EH (cell line): ENCODE data around the gene IHH.

Experiments
- DNase-seq: peaks from one replicate; pipeline ENCODE4 v3.0.0-alpha.2; 2015; ENCODE audit warnings: low read depth

IHH gene

DNA sequence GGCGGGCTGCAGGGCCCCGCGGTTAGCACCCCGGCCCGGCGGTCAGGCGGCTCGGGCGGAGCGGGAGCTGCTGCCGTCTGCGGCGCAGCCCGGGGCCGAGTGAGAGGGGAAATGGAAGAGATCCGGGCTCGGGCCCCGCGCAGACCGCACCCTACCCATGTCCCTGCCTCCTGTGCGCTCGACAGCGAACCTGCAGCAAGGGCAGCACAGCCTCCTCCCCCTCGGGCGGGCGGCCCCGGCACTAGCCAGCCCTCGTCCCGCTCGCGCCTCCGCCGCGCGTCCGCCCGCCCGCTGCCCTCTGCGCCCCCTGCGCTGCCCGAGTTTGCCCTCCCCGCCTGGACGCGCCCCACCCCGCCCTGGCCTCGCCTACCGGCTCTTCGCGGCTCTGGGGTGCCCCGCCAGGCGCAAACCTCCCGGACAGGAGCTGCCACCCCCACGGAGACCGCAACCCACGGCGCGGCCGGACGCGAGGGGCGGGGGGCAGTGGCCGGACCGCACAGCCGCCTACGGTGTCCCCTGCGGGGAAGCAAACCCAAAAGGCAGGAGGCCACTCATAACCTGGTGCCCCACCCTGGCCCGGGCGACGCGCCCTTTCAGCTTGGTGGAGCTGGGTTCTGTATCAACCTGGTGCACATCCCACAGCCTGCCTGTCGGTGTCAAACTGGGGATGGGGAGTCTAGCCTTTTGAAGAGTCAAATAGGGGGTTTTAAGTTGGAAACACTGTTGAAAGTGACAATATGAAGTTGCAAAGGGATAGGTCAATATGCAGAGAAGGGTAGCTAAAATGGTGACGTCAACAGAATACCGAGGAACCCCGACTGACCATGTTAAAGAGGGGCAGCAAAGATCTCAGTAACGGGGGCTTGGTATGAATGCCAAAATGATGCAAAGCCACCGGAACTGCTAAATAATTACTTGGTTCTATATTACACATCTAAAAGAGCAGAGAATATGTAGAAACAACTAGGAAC lies at the start of gene IHH:
IHH (minus strand) TSS at position 101 of the 971 bp plus-strand sequence. CDS start 454 bp downstream, outside the sequence.
- DNase-seq = peak; percentile 19

DNA sequence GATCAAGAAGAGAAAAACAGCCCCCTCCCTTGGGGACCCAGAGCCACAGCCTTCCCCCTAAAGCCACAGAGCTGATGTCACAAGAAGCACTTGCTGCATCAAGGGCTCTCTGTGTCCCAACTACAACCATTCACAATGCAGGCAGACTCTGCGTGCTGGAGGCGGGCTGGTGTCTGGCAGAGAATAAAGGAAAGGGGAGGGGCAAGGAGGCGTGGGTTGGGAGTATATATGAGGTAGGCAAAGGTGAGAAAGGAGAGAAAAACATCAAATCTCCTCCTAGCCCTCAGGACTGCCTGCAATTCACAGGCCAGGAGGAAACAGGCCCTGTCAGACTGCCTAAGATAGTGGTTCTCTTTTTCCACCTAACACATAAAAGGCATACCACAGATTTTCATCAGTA lies 48.8 kb upstream of the IHH start:
- no peak for DNase-seq

DNA sequence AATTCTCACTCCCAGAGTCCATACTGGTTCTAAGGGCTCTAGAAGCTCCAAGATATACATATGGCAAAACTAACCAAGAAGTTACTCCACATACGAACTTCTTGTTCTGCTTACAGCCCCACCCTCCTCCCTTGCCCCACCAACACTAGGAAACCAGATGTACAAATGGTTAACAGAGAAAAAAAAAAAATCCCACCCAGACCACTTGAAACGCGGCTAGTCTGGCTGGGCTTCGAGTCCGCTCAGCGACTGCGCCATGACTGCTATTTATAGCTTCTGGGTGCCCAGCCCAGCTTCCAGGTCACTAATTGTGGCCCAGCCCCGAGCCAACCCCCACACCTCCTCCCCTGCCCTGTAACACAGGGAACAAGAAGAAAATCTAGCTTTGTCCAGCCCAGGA lies 47.0 kb upstream of the IHH start:
- no peak for DNase-seq

DNA sequence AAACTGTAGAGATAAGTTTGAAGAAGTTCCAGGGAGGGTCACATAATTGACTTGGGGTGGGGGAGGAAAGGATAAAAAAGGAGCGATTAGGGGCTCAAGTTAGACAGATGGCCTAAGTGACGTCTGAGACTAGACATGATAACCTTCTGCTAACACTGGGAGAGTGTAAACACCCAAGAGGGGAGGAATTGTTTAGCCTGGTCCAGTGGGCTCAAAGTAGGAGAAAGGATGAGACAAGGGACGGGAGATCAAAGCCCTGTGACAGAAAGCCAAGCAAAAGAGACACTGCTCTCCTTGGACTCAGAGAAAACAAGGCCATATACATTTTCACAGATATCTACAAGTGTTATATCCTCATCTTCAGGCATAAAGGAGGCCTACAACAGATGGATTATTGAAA lies 45.5 kb upstream of the IHH start:
- no peak for DNase-seq

DNA sequence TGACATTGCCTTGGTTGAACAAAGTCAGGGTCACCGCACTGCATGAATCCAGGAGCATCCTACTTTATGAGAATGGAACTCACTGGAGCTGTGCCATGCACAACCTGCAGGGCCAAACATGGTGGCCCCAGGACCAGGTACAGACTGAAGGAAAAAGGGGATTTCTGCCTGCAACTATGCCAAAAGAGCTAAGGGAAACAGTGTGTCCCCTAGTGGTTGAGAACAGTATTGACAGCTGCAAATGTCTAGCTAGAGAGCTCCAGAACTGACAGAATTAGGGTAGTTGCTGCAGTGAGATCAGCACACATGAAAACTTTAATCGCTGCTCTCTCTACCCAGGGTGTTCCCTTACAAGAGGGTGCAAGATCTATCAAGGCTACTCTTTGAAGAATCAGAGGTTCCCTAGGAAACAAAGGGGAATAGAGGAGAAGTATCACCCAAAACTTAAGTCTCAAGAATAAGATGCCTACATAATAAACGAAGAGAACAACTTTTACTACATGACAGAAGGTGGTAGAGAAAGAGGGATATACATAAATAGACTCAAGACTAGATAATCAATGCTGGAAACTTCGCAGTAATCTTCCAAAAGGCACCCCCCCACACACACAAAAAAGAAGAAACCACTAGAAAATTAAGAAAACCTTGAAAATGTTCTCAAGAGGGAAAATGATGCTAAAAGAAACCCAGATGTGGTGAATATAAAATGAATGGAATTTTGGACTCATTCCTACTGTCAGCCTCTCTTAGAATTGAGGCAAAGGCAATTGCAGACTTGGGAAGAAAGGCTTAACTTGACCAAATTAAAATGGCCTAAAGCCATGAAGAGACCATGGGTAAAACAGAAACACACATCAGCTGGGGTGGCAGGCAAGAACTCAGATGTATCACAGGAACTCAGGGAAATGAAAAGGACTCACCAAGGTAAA lies 43.6 kb upstream of the IHH start:
- DNase-seq = peak; percentile 59

DNA sequence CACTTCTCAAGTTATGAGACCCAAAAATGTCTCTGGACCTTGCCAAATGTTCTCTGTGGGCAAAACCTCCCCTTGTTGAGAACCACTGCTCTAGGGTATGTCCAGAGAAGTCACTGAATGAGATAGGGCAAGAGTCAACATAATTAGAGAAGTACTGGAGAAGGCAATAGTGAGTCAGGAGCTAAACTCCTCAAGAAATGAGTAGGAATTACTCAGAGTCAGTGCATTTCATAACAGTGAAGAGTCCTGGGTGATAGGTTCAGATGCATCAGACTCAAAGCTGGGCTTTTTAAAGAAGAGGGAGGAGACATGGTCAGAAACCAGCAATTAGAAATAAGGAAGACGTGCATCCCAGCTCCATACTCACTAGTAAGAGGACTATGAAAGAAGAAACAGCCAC lies 38.6 kb upstream of the IHH start:
- peak; percentile 74 for DNase-seq

DNA sequence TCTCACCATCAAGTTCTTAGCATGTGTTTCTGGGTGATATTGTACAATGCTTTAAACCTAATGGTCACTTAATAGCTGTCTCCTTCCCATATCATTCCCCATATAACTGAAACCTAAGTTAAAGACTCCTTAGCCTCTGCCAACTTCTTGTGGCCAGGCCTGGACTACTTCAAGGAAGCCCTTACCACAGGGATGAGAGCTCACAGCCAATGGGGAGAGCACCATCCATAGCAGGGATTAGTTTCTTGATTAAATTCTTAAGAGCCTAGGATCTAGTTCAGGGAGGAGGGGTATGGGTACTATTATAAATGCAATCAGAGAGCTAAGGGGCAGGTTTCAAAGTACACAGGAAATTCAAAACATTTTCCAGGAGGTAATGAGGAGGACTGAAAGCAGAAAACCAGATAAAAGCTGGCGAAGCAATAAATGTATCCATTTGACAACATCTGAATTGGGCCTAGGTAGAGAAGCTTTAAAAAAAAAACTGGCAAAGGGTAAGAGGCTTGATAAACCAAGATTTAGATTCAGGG lies 34.8 kb upstream of the IHH start:
- no peak for DNase-seq

DNA sequence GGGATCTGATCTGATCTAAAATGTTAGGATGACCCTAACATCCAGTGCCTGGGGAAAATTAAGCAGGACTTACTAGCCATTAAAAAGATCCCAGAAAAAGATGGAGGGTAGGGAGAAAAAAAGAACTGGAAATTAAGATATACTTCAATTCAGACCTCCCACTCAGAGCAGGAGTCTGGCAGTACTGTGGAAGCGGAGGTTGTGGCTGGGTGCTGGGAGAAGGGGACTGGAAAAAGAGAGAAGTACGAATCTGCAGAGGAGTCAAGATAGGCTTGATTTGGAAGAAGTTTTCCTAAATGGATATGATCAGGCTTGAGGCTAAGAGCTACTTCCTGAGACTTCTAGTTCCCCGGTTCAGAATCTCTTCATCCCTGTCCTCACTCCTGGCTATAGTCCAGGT lies 33.5 kb upstream of the IHH start:
- no peak for DNase-seq

DNA sequence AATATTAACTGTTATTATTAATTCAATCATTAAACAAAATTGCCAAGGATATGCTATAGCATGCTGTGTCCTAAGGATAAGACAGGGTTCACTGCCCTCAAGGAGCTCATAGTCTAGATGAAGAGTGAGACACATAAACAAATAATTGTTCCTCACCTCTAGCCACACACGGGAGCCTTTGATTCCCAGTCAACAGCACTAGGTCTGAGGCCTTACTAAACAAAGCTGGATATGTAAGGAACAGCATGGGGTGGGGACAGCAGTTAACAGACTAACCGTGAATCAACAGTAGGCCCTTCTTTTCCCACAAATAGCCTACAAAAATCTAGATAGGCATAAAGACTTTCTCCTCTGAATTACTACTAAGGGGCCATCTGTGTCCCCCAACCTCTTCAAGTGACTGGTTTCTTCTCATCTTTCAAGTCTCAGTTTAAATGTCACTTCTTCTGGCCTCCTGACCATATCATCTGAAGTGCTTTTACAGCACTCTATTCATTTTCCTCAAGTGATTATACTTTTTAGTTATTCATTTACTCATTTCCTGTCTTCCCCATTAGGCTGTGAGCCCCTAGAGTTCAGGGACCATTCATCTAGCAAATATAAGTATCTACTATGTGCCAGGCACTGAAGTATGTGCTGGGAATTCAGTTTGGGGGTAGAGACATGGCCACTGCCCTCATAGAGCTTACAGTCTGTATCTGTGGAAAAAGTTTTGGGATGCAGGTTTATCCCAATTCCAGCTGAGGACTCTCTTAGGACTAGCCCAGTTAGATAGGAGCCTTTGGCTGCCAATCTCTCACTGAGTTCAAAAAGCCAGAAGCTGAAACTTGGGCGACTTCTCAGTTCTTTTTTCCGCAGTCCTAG lies 29.9 kb upstream of the IHH start:
- no peak for DNase-seq

DNA sequence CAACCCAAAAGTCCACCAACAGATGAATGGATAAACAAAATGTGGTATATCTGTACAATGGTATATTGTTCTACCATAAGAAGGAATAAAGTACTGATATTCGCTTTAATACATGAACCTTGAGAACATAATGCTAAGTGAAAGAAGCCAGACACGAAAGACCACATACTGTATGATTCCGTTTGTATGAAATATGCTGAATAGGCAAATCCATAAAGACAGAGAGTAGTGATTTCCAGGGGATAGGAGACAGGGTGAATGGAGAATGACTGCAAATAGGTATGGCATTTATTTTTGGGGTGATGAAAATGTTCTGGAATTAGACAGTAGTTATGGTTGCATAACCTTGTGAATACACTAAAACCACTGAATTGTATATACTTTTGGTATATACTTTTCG lies 28.6 kb upstream of the IHH start:
- no peak for DNase-seq

DNA sequence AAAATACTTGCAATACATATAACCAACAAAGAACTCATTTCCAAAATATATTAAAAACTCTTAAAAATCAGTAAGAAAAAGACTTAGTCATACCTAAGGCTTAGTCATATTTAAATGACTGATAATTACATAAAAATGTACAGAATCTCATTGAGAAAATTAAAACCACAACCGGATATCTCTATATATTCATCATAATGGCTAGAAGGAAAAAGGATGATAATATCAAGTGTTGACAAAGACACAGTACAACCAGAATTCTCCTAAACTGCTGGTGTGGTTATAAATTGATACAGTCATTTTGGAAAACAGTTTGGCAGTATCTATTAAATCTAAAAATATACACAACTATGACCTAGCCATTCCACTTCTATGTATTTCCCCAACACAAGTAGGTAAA lies 27.1 kb upstream of the IHH start:
- DNase-seq = peak; percentile 9

DNA sequence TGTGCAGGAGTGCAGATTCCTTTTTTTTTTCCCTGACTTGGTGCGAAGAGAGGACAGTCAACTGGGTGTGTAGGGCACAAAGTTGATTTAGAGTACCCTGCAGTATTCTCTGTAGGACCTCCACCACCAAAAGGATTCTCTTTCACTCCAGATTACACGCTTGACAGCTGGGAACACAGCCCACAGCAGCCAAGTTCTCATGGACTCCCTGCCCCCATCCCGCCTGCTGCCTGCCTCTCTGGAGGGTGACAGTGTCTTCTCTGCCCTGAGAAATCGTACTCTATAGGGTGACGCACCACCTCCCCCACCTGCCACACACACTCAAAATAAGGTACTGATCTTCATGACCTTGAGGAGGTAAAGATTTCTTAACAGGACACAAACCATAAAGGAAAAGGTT lies 26.6 kb upstream of the IHH start:
- no peak for DNase-seq

DNA sequence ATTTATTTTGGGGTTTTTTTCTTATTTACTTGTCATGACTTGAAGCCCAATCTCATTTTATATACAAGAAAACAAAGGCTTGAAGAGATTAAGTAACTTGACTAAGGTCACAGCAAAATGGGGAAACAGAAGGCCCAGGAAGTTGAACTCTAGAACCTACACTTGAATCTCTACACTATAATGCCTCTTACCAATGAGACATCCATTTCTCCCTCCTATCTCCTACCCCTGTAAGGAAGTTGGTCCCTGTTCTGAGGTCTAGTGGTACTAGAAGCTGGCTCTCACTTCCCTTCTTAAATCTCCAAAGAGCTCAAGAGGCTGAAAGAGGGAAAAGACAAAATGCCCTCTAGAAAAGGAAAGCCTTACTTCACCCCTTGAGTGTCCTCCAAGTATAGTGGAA lies 25.5 kb upstream of the IHH start:
- no peak for DNase-seq

DNA sequence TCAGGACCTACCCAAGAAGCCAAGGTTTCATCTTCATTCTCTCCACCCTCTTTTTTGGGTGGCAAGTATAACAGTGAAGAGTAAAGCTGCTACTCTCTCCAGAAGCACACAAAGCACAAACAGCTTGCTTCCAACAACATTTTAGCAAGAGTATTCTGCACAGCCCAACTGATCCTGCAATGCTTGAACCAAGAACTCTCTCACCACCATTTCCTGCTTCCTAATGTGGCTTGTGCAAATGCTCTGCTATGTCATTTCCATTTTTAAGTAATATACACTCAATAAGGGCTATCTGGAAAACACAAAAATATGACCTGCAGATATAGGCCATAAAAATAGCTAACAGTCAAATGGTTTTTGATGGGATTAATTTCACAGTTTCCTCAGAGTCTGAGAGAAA lies 24.1 kb upstream of the IHH start:
- no peak for DNase-seq

DNA sequence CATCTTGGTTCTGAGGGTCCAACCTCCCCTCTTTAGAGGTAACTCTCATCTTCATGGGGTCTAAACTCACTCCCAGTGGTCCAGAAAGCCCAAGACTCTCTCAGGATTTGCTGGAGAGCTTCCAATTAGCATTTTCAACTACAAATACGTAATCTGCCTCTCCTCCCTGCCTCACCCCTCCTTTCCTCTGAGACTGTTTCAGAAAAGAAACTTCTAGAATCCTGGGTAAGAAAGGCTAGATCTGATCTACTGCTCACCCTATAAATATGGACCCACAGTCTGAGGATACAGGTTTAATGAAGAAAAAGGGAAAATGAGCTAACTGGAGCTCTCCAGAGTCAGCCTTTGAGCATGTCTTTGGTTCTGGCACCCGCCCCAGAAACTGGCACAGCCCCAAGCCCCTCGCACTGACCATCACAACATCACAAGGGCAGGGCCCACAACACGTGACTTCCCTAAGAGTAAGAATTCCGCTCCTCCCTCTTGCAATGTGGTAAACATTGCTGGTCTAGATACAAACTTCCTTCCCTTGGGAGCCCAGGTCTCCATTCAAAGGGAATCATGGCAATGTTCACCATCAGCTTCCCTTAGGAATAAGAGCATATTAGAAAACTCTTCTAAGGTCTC lies 21.7 kb upstream of the IHH start:
- DNase-seq = no peak

DNA sequence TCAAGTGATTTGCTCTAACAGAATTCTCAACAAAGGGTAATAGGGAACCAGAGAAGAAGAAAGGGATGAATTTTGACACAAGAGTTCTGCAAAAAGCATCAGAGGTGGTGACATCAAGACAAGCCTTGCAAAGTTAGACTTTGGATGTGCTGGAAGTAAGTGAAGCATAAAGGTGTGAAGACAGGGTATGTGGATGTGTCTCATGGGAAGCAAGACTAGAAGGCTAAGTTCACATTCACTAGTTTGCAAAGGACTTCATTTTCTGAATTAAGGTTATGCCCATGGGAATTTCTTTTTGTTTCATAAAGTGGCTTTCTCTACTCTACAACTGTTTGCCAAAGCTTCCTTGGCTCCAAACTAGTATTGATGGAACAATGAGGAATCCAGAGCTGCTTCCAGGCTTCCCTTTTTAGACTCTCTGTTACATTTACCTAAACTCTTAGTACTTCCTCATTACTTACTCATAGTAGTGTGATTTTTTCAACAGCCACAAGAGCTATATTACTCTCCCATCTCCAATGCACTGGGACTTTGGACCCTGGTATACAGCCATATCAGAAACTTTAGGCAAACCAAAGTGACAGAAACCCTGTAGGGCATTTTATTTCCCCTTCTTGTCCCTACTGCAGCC lies 21.1 kb upstream of the IHH start:
- no peak for DNase-seq

DNA sequence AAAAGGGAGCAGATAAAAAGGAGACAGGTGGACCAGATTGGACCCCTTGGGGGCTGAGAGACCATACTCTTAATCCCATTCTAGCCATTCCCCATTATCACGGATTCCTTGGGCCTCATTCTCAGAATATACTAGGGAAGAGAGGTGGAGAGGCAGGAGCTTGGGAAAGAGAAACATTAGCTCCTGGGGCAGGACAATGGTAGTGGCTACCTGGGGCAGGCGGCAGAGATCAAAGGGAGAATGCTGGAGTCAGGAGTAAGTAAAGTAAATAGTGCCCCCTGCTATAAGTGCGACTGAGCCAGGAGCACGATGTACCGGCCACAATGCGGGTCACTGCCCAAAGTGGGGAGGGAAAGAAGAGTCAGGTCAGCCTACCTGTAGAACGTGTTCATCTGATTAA lies 20.4 kb upstream of the IHH start:
- no peak for DNase-seq

DNA sequence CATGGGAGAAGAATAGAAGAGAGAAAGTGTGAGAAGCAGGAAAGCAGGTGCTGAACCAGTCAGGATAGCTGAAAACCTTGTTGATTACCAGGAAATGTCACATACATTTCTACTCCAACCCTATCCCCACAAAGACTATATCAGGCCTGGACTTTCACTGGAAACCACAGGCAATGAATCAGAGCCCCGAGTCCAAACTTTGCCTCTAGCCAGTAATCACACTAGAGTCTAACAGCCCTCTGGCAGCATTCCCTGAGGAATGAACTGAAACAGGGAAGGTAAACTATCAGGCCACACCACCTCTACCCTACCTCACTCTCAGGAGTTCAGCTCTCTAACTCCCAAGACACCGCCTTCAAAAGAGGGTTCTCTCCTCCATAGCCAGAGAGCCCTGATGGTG lies 18.7 kb upstream of the IHH start:
- DNase-seq = peak; percentile 54

DNA sequence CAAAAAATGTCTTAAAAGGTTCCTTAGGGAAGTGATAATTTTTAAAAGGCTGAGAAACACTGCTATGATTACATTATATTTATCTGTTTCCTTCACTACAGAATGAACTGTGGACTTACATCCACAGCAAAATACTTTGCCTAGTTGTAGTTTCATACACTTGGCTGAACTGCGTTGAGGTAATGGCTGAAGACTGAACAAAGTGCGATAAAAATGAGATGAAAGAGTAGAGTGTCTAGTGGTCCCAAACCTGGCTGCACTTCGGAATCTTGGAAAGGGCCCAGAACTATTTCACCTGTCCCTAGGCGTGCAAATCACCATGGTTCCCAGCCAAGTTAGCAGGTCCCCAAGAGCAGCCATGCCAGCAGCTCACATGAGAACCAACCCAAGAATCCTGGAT lies 18.2 kb upstream of the IHH start:
- DNase-seq = no peak

DNA sequence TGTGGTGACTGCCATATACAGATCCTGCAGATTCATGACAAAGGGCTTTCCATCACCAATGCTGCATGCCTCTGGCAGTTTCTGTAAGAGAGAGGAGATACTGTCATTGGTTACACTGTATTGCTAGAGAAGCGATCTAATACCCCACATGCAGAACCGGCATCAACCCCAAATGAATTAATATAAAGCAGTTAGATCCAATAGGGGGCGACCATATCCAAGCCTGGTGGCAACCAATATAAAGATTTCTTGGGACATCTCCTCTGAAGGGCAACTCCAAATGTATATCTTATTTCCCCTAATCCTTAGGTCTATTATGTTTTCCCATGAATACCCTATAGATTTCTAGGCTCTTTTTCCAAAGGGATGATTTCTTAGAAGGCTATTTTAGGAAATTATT lies 17.4 kb upstream of the IHH start:
- DNase-seq = no peak

DNA sequence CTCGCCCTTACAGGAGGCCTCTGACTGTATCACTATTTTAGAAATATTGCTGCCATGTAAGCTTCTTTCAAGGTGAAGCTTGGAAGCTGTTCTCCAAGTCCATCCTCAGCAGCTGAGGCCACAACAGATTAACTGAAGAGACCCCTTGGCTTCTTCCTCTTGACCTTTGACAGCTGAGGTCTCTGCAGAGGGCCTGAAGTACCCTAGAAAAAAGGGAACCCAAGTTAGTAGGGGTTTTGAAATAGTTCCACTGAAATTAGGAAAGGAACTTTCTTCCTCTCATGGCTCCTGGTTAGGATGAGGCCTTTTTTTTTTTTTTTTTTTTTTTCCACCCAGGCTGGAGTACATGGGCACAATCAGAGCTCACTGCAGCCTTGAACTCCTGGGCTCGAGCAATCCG lies 15.5 kb upstream of the IHH start:
- DNase-seq = no peak
